ENCODE results near the gene BPGM.

The BPGM gene

GRCh38 chr7:134690016-134690415, 43.4 kb downstream of the BPGM start:
- H3K4me3 ChIP-seq (ENCODE audit: low read depth, low read length) = no peak overlapping the region
- DNase-seq (ENCODE audit: low read depth) = no peak
- TF ChIP-seq, protein P1, sequence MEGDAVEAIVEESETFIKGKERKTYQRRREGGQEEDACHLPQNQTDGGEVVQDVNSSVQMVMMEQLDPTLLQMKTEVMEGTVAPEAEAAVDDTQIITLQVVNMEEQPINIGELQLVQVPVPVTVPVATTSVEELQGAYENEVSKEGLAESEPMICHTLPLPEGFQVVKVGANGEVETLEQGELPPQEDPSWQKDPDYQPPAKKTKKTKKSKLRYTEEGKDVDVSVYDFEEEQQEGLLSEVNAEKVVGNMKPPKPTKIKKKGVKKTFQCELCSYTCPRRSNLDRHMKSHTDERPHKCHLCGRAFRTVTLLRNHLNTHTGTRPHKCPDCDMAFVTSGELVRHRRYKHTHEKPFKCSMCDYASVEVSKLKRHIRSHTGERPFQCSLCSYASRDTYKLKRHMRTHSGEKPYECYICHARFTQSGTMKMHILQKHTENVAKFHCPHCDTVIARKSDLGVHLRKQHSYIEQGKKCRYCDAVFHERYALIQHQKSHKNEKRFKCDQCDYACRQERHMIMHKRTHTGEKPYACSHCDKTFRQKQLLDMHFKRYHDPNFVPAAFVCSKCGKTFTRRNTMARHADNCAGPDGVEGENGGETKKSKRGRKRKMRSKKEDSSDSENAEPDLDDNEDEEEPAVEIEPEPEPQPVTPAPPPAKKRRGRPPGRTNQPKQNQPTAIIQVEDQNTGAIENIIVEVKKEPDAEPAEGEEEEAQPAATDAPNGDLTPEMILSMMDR (IDR thresholded peaks at IDR 0.05; ENCODE audit: control insufficient read depth, extremely low read depth, insufficient read depth) = peak; percentile 66

- no peak overlapping the region for H3K4me3 ChIP-seq (ENCODE audit: low read depth, low read length)
- TF ChIP-seq, protein P1 (IDR thresholded peaks at IDR 0.05; ENCODE audit: control insufficient read depth, extremely low read depth, insufficient read depth) = no peak
- DNase-seq (ENCODE audit: low read depth) = no peak
Observed at GRCh38 chr7:134690614-134691504, 44.2 kb downstream of the BPGM start.

DNA sequence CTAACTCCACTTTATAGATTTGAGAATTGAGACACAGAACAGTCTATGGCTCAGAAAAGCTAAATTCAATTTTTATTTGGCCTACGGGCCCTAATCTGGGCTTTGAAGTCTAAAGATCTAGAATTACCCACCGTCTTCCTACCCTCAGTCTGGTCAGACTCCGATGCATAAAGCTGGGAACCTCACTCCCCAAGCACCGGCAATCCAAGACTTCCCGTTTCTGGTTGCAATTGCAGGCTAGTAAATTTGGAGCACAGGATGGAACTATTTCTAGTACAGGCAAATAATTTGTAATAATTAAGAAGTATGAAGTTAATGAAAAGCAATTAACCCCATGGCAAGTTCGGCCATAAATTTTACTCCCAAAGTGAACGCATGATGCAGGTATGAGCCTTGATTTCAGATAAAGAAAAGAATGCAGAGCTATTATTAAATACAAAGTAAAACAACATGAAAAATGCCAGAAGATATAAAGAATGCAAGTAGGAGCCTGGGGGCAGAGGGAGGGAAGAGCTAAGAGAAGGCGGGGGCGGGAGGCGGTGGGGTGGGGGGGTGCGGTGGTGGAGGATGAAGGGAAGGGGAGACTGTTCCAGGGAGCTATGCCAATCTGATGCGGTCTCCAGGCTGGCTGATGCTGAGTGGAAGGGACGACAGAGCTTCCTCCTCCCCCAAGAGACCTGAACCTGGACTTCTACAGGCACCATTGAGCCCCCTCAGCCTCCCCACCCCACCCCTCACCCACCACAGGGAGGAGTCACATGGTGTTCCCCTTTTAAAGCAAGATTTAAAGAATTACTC, 45.1 kb downstream of the BPGM start:
- H3K4me3 ChIP-seq (ENCODE audit: low read depth, low read length) = no peak overlapping the region
- TF ChIP-seq, protein P1 (IDR thresholded peaks at IDR 0.05; ENCODE audit: control insufficient read depth, extremely low read depth, insufficient read depth) = no peak
- DNase-seq (ENCODE audit: low read depth) = no peak

GRCh38 chr7:134692344-134692705, 45.7 kb downstream of the BPGM start:
- TF ChIP-seq, protein P1 (IDR thresholded peaks at IDR 0.05; ENCODE audit: control insufficient read depth, extremely low read depth, insufficient read depth) = no peak
- DNase-seq (ENCODE audit: low read depth) = no peak
- no peak overlapping the region for H3K4me3 ChIP-seq (ENCODE audit: low read depth, low read length)

DNA sequence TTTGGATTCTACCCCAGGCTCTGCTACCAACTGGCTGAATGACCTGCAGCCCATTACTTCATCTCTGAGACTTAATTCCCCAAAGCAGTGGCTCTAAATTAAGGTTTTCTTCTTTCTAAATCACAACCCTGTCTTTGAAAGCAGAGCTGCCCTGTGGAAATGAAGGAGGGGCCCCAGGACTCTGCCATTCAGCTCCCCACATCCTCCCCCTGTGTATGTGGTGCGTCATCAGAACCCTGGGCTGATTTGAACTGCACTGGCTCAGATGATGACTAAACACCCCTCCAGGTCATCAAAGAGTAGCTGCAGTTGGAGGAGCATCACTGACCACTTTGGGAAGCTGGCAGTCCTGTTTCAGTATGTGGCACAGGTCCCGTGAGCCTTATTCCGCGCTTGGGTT, 46.6 kb downstream of the BPGM start:
- no peak overlapping the region for H3K4me3 ChIP-seq (ENCODE audit: low read depth, low read length)
- TF ChIP-seq, protein P1 (IDR thresholded peaks at IDR 0.05; ENCODE audit: control insufficient read depth, extremely low read depth, insufficient read depth) = no peak
- DNase-seq (ENCODE audit: low read depth) = no peak

- no peak for DNase-seq (ENCODE audit: low read depth)
- TF ChIP-seq, protein P1 (IDR thresholded peaks at IDR 0.05; ENCODE audit: control insufficient read depth, extremely low read depth, insufficient read depth) = no peak
Observed at GRCh38 chr7:134694299-134694698, 47.6 kb downstream of the BPGM start.

More at GRCh38 chr7:134694299-134694698, 47.6 kb downstream of the BPGM start:
- H3K4me3 ChIP-seq (ENCODE audit: low read depth, low read length) = no peak overlapping the region
